ENCODE measurements around the gene LETMD1. TPM values are rescaled to one million over a fixed set of nuclear protein-coding genes. Genes with fewer than 3 reads are reported as not detected.

LETMD1 gene
- total RNA-seq, 2 donors from 2014 or later: 74.8 to 90.2 TPM

Other genes starting within 250 kb of the LETMD1 start
- gene TMPRSS12, start 205.4 kb upstream of the LETMD1 start, total RNA-seq: not detected
- gene HIGD1C, start 95.8 kb upstream of the LETMD1 start, total RNA-seq: not detected
- gene SLC11A2, start 21.9 kb upstream of the LETMD1 start, total RNA-seq: 10 to 100 TPM; 51.8 to 56.3 TPM
- gene CSRNP2, start 35.3 kb downstream of the LETMD1 start, total RNA-seq: 10 to 100 TPM; 14.4 to 16.1 TPM
- 10 to 100 TPM; 30.4 to 30.7 TPM for gene TFCP2, start 124.8 kb downstream of the LETMD1 start, total RNA-seq
- gene POU6F1, start 169.7 kb downstream of the LETMD1 start, total RNA-seq: 10 to 100 TPM in 1 of 2 donors, 1 to 10 TPM in 1; 6.9 to 25.2 TPM
- gene DAZAP2, start 190.5 kb downstream of the LETMD1 start, total RNA-seq: 100 to 1,000 TPM; 110 to 124 TPM
- gene SMAGP, start 222.1 kb downstream of the LETMD1 start, total RNA-seq: under 1 TPM; 0.13 to 0.50 TPM